T-helper 1 cell treated with Interleukin-12 subunit alpha and Interleukin-12 subunit beta and Interleukin-4 antibody, amounts not matched to agents 30 ng/mL and 1 ng/mL, for 36 hours (primary cell): ENCODE results near the gene DVL3. TPM values are rescaled to one million over a fixed set of nuclear protein-coding genes. Genes with fewer than 3 reads are reported as not detected.

ENCODE experiments used
- intact Hi-C: fragments of 100-400 bp; cut with micrococcal nuclease; formaldehyde crosslinking; loops from one replicate; pipeline ENCODE4 v1.15.1; 2024
- total RNA-seq: library from RNA; stranded (reverse); gene quantifications from 2 replicates; pipeline ENCODE4 v1.2.3, GENCODE V29; 2022

Gene DVL3
- total RNA-seq, 1 donor from 2014 or later: 47.1 TPM

DNA sequence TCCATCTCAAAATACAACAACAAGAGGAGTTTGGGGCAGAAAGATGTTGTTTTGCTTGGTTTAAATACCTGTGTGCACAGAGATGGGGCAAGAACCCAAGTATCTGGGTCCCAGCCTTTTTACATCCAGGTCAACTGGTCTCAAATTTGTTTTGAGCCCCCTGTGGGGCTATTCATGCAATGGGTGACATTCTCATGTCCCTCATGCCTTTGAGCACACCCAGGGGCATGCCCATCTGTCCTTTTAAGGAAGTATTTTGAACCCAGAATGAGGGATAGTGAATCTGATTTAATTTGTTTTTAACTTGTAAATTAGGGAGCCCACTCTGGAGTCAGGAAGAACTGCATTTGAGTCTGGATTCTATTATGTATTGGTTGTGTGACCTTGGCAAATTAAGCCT is 45.6 kb downstream of the DVL3 start:
- intact Hi-C loops: no loop called here

DNA sequence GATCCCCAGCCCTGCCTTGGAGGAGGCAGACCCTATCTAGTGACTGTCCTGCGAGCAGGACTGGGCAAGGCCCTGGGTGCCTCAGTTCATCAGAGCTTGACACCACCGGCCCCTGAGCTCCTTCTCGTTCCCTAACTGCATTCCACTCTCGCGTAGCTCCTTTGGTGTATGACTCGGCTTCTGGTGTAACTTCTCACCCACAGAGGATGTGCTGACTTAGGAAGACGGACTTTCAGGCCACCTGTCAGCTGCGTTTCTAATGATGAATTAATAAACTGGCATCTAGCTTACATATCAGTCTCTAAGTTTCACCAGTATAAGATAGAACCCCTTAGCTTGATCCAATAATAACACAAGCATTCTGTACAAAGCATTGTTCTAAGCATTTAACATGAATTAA is 48.3 kb downstream of the DVL3 start:
- intact Hi-C loops: no loop called here

DNA sequence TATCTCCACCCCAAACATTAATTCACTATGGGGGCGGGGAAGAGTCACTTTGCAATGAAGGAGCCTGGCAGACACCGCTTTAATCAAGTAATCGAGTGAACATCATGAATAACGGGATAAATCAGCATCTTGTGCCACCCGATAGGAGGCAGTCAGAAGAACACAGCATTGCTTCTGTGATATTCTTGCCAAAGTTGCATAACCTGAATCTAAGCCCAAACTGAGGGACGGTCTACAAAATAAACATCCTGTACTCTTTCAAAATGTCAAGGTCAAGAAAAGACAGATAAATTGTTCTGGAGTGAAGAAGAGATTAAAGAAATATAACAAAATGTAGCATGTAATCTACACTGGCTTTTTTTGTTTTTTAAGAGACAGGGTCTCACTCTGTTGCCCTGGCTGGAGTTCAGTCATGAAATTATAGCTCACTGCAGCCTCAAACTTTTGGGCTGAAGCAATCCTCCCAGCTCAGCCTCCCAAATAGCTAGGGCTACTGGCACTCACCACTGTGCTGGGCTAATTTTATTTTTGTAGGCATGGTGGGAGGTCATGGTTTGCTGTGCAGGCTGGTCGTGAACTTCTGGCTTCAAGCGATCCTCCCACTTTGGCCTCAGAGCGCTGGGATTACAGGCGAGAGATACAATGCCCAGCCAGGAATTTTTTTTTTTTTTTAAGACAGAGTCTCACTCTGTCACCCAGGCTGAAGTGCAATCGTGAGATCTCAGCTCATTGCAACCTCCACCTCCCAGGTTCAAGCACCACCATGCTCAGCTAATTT is 54.2 kb downstream of the DVL3 start:
- intact Hi-C loops: no loop called here

DNA sequence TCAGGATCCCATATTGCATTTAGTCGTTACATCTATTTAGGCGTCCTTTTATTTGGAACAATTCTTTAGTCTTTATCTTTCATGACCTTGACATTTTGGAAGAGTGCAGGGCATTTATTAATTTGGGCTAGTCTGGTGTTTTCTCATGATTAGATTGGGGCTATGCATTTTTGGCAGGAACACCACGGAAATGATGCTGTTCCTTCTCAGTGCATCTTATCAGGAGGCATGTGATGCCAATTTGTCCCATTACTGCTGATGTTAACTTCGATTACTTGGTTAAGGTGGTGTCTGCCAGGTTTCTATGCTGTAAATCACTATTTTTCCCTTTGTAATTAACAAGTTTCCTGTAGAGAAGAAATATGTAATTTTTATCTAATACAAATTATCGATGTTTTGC is 56.1 kb downstream of the DVL3 start:
- intact Hi-C loops: no loop called here

DNA sequence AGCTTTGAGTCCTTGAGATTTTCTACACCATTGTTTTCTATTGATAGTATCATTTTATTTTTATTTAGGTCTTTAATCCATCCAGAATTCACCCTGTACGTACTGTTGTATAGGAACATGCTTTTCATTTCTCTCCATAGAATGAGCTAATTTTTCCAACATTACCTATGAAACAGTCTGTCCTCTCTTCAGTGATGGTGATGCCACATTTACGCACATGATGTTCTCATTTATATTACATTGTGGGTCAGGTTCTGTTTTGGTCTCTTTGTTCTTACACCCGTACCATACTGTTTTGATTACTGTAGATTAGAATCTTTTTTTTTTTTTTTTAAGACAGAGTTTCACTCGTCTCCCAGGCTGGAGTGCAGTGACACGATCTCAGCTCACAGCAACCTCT is 56.5 kb downstream of the DVL3 start:
- intact Hi-C loops: no loop called here

DNA sequence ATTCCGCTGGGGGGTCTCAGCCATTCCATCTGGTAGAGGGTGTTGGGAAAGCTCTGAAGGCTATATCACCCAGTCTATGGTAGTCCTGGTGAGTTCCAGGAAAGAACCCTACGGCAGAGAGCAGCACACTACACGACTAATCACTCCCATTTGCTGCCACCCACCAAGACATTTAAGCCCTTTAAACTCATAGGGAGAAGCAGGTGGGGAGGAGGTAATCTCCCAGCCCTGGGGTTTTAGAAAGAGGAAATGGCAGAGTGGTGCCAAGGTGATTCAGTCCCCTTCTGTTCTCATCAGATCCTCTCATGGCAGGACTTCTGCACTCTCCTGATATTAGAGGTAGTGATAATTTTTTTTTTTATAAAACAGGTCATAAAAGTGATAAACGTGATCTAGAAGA is 63.6 kb downstream of the DVL3 start:
- intact Hi-C loops: no loop called here

DNA sequence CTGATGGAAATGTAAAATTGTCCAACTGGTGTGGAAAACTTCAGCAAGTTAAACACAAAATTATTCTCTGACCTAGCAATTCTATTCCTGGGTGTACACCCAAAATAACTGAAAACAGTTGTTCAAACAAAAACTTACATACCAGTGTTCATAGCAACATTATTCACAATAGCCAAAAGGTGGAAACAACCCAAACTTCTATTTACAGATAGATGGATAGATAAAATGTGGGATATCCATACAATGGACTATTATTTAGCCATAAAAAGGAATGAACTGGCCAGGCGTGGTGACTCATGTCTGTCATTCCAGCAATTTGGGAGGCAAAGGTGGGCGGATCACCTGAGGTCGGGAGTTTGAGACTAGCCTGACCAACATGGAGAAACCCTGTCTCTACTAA is 67.3 kb downstream of the DVL3 start:
- intact Hi-C loops: no loop called here

Other genes starting within 250 kb of the DVL3 start
- gene ABCC5, start 137.5 kb upstream of the DVL3 start, total RNA-seq: 20.9 and 22.4 TPM in 2 replicates
- gene HTR3D, start 123.6 kb upstream of the DVL3 start, total RNA-seq: not detected in 2 replicates
- gene HTR3C, start 102.3 kb upstream of the DVL3 start, total RNA-seq: not detected in 2 replicates
- gene HTR3E, start 58.3 kb upstream of the DVL3 start, total RNA-seq: not detected in 2 replicates
- 57.4 and 58.0 TPM in 2 replicates for gene EIF2B5, start 20.0 kb upstream of the DVL3 start, total RNA-seq
- gene AP2M1, start 19.5 kb downstream of the DVL3 start, total RNA-seq: 210 and 221 TPM in 2 replicates
- 70.7 and 73.4 TPM in 2 replicates for gene ABCF3, start 30.8 kb downstream of the DVL3 start, total RNA-seq
- gene VWA5B2, start 74.2 kb downstream of the DVL3 start, total RNA-seq: not detected in 2 replicates
- gene ALG3, start 93.6 kb downstream of the DVL3 start, total RNA-seq: 51.5 and 57.4 TPM in 2 replicates
- 6.2 and 6.5 TPM in 2 replicates for gene EEF1AKMT4, start 94.3 kb downstream of the DVL3 start, total RNA-seq
- gene CAMK2N2, start 106.2 kb downstream of the DVL3 start, total RNA-seq: 0.15 and 0.20 TPM in 2 replicates
- not detected in 2 replicates for gene ECE2, start 120.6 kb downstream of the DVL3 start, total RNA-seq
- 223 and 235 TPM in 2 replicates for gene PSMD2, start 143.9 kb downstream of the DVL3 start, total RNA-seq
- gene EIF4G1, start 159.2 kb downstream of the DVL3 start, total RNA-seq: 387 and 410 TPM in 2 replicates
- 6.6 and 6.7 TPM in 2 replicates for gene FAM131A, start 182.2 kb downstream of the DVL3 start, total RNA-seq
- 3.7 and 4.9 TPM in 2 replicates for gene CLCN2, start 206.2 kb downstream of the DVL3 start, total RNA-seq
- 89.9 and 91.2 TPM in 2 replicates for gene POLR2H, start 206.3 kb downstream of the DVL3 start, total RNA-seq
- not detected in 2 replicates for gene THPO, start 222.8 kb downstream of the DVL3 start, total RNA-seq
- not detected in 2 replicates for gene CHRD, start 224.7 kb downstream of the DVL3 start, total RNA-seq